Stimulated activated naive CD4-positive, alpha-beta T cell (primary cell): ENCODE results near the gene ANKRD17.

ENCODE experiments used
- DNase-seq, 6 experiments: peaks; one replicate each; lab custom pipeline; 2025; lab: John Stamatoyannopoulos, UW

Gene ANKRD17

GRCh38 chr4:73055241-73055897 lies 203.2 kb downstream of the ANKRD17 start:
- no peak for DNase-seq

- DNase-seq, result no peak
Observed at GRCh38 chr4:73053974-73054480, 204.6 kb downstream of the ANKRD17 start.

DNA sequence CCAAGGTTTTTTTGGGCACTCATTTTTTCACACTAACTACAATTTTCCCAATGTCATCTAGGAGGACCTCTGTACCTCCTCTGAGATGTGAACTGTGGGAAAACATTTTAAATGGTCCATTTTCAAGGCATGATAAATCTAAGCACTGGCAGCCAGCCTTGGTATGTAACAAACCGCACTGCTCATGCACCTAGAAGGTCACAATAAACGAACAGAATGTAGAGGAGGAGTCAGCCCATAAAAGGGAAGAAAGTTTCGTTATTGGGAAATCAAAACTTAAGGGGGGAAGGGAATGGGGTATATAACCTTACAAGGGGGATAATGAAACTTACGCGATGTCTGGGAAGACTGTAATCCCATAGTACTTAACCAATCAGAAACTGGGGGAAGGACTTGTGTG lies 205.5 kb downstream of the ANKRD17 start:
- DNase-seq, result no peak

GRCh38 chr4:73051625-73052024 lies 207.0 kb downstream of the ANKRD17 start:
- DNase-seq, result no peak

- DNase-seq, result no peak
Observed at GRCh38 chr4:73045879-73046278, 212.7 kb downstream of the ANKRD17 start.

- DNase-seq, result no peak
Observed at GRCh38 chr4:73037057-73037456, 221.5 kb downstream of the ANKRD17 start.

DNA sequence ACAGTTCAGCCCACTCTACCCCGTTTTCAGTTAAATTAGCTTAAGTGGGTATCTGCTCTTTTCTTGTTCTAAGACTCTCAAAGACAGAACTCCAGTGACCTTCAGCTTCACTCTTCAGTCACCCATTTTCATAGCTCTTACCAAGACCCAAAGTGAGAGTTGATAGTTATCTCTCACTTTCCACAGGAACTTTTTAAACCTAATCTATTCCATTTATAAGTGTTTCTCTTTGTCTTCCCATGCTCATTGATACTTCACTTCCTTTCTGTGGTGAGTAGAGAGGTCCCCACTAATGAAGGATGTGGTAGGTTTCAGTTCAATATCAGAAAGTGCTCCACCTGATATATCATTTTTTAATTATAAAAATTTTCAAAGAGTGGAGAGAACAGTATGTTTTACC lies 222.5 kb downstream of the ANKRD17 start:
- no peak for DNase-seq

DNA sequence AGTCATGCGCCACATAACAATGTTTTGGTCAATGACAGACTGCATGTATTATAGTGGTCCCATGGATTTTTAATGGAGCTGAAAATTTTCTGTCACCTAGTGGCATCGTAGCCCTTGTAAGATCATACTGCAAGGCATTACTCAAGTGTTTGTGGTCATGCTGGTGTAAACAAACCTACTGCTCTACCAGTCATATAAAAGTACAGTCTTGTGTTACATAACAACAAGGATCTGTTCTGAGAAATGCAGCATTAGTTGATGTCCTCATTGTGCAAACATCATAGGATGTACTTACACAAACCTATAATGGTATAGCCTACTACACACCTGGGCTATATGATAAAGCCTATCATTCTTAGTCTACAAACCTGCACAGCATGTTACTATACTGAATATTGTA lies 223.7 kb downstream of the ANKRD17 start:
- no peak for DNase-seq

GRCh38 chr4:73028621-73029020 lies 230.0 kb downstream of the ANKRD17 start:
- no peak for DNase-seq
